ENCODE results near the gene WFDC1. TPM values are rescaled to one million over a fixed set of nuclear protein-coding genes. Genes with fewer than 3 reads are reported as not detected.

WFDC1 gene
- total and polyA plus RNA-seq, 10 of the 15 experiments (the other 5 are each of a cell fraction or from before 2014, with no cell fraction given) = not detected

DNA sequence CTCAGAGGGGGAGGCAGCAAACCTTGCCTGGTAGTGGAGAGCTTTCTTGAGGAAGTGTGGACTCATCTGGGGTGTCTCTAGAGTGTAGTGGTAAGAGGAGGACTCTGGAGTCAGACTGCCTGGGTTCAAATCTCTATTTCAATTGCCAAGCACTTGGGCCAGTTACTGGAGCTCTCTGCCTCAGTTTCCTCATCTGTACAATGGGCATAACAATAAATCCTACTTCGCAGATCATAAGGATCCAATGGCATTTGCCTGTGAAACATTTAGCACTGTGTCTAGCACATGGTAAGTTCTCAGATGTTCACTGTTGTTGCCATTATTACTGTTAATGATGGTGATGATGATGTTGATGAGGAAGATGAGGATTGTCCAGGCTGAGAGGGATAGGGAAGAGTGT lies 23.6 kb upstream of the WFDC1 start:
- ChIA-PET POLR2A (no interaction called here), CTCF (interaction anchor here (0.6 kb wide), 1 partner anchor 1288 kb away, joined by 3 read pairs; no protein-coding TSS in a partner anchor)
- FAIRE-seq = no peak

More for the DNA sequence above, 23.6 kb upstream of the WFDC1 start:
- DNase-seq (ENCODE audit: low read depth, low spot score) (no peak), ATAC-seq (no peak)
- in situ Hi-C loops (cut with MboI) = loop anchor here (10.0 kb wide), 1 partner anchor 354 kb away; no protein-coding TSS in a partner anchor
- no TSS peak for BruUV-seq (replicated peaks)
- H3K27ac ChIP-seq (ENCODE audit: control insufficient read depth, insufficient read depth) = no peak overlapping the region
- ChIA-PET SMC1A (ENCODE audit: uncharacterized antibody, unreplicated experiment) (no interaction called here), RAD21 (ENCODE audit: unreplicated experiment) (no interaction called here)
- no peak overlapping the region for H3K4me3 ChIP-seq
- no peaks in the 10 kb centered on the region for H4K20me1 ChIP-seq (ENCODE audit: control insufficient read depth, insufficient read depth)
- no peaks in the 10 kb centered on the region for H3K27me3 ChIP-seq (replicated peaks in 1 of 2; ENCODE audit: control insufficient read depth in 2 of 2, insufficient read depth in 2 of 2, low read length in 1 of 2)
- WGBS (ENCODE audit: insufficient coverage, insufficient replicate concordance, low lambda C conversion rate, missing lambda C conversion rate) = 0% methylated on average over 1 of the region's 1 CpG
- no peaks in the 10 kb centered on the region for H3K9me3 ChIP-seq (replicated peaks; ENCODE audit: control insufficient read depth, insufficient read depth, low read length)
- no peaks in the 10 kb centered on the region for H3K79me2 ChIP-seq (ENCODE audit: control insufficient read depth, insufficient read depth, low read length)
- TF ChIP-seq, protein P1, sequence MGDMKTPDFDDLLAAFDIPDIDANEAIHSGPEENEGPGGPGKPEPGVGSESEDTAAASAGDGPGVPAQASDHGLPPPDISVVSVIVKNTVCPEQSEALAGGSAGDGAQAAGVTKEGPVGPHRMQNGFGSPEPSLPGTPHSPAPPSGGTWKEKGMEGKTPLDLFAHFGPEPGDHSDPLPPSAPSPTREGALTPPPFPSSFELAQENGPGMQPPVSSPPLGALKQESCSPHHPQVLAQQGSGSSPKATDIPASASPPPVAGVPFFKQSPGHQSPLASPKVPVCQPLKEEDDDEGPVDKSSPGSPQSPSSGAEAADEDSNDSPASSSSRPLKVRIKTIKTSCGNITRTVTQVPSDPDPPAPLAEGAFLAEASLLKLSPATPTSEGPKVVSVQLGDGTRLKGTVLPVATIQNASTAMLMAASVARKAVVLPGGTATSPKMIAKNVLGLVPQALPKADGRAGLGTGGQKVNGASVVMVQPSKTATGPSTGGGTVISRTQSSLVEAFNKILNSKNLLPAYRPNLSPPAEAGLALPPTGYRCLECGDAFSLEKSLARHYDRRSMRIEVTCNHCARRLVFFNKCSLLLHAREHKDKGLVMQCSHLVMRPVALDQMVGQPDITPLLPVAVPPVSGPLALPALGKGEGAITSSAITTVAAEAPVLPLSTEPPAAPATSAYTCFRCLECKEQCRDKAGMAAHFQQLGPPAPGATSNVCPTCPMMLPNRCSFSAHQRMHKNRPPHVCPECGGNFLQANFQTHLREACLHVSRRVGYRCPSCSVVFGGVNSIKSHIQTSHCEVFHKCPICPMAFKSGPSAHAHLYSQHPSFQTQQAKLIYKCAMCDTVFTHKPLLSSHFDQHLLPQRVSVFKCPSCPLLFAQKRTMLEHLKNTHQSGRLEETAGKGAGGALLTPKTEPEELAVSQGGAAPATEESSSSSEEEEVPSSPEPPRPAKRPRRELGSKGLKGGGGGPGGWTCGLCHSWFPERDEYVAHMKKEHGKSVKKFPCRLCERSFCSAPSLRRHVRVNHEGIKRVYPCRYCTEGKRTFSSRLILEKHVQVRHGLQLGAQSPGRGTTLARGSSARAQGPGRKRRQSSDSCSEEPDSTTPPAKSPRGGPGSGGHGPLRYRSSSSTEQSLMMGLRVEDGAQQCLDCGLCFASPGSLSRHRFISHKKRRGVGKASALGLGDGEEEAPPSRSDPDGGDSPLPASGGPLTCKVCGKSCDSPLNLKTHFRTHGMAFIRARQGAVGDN (IDR thresholded peaks at IDR 0.05) = no peak
- TF ChIP-seq, protein P2, sequence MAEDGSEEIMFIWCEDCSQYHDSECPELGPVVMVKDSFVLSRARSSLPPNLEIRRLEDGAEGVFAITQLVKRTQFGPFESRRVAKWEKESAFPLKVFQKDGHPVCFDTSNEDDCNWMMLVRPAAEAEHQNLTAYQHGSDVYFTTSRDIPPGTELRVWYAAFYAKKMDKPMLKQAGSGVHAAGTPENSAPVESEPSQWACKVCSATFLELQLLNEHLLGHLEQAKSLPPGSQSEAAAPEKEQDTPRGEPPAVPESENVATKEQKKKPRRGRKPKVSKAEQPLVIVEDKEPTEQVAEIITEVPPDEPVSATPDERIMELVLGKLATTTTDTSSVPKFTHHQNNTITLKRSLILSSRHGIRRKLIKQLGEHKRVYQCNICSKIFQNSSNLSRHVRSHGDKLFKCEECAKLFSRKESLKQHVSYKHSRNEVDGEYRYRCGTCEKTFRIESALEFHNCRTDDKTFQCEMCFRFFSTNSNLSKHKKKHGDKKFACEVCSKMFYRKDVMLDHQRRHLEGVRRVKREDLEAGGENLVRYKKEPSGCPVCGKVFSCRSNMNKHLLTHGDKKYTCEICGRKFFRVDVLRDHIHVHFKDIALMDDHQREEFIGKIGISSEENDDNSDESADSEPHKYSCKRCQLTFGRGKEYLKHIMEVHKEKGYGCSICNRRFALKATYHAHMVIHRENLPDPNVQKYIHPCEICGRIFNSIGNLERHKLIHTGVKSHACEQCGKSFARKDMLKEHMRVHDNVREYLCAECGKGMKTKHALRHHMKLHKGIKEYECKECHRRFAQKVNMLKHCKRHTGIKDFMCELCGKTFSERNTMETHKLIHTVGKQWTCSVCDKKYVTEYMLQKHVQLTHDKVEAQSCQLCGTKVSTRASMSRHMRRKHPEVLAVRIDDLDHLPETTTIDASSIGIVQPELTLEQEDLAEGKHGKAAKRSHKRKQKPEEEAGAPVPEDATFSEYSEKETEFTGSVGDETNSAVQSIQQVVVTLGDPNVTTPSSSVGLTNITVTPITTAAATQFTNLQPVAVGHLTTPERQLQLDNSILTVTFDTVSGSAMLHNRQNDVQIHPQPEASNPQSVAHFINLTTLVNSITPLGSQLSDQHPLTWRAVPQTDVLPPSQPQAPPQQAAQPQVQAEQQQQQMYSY (CRISPR knock-in tag; IDR thresholded peaks at IDR 0.05) = no peak
- TF ChIP-seq NFYA (IDR thresholded peaks at IDR 0.05; ENCODE audit: borderline replicate concordance, low read depth, low read length) (no peak), SMC3 (IDR thresholded peaks at IDR 0.05; ENCODE audit: borderline replicate concordance, low read length) (no peak), CHD1 (IDR thresholded peaks at IDR 0.05; ENCODE audit: low read depth, low read length) (no peak)
- no peak overlapping the region for H3K4me2 ChIP-seq (ENCODE audit: control insufficient read depth, insufficient read depth)
- no peak overlapping the region for H3K9ac ChIP-seq (ENCODE audit: control insufficient read depth, insufficient read depth, low read length)
- no peak overlapping the region for H2AFZ ChIP-seq (ENCODE audit: control insufficient read depth, low read depth, low read length)
- no peaks in the 10 kb centered on the region for H3K4me1 ChIP-seq (ENCODE audit: control insufficient read depth, insufficient read depth, low read length)
- H3K36me3 ChIP-seq (ENCODE audit: control insufficient read depth in 2 of 2, insufficient read depth in 2 of 2, low read length in 1 of 2) = no peaks in the 10 kb centered on the region
- intact Hi-C loops (cut with micrococcal nuclease; ENCODE audit: unreplicated experiment) = no loop called here
